GM21786 (cell line): ENCODE measurements around the gene TMEM94.
A peak's percentile ranks its signal among the peaks of the same experiment; 100 is the strongest.

ENCODE experiments used
- ATAC-seq: cut with Tn5 transposase; IDR thresholded peaks from one replicate; pipeline ENCODE4 v1.9.1; 2021; ENCODE audit not compliant: unreplicated experiment

Gene TMEM94

DNA sequence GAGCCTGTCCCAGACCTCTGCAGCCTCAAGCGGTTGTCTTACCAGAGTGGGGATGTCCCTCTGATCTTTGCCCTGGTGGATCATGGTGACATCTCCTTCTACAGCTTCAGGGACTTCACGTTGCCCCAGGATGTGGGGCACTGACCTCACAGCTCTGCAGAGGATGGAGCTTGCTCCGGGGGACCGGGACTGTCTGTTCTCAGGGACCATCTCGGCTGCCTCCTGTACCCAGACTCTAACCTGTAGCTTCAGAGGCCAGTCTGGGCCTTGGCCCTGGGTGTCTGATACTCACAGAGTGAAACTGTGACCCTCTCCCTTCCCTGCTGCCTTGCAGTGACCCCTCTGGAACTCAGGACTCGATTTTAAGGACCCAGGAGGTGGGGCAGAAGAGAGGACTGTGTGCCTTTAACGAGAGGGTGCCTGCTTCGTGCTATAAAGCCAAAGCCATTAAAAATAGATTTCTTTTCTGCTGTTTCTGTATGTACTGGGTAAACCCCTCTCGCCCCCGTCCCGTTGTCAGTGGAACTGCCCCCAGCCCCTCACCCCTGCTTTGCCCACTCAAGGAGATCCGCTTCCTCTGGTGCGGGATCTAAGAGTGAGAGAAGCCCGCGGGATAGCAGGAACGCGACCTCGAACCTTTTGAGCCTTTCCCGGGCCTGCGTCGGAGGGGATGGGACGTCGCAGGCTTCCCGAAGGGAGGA is 68.0 kb downstream of the TMEM94 start:
- ATAC-seq = no peak

DNA sequence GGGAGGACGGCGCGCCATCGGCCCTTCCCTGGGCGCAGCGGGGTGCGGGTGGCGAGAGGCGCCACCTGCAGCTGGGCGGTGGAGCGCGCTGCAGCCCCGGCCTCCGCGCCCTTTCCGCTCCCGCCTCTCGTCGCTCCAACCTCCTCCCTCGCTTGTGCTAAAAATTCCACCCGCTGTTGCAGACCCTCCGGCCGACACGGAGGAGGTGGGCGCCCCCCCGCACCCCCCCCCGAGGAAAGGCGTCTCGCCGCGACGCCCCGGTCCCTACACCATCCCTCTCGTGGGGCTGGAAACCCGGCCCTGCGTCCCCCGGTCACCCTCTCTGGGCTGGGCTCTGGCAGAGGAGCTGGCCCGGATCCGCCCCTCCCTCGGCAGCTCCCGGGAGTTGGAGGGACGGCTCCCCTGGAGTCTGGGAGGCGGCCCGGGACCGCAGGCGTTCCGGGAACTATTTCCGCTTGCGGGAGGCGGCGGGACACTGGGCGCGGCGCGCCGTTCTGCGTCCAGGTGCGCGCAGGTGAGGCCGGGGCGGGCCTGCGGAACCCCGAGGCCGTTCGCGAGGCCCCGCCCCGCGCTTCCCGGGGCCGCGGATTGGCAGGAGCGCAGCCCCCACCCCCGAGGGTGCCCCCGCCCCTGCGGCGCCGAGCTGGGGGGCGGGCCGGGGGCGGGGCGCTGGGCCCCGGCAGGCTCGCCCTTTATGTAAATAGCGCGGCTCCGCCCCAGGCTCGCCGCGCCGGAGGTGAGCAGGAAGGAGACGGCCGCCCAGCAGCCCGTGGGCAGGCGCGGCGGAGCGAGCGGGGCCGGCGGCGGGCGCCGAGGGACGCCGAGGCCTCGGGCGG is 68.8 kb downstream of the TMEM94 start, which contains the start of gene LLGL2:
LLGL2 (plus strand) TSS at position 728 of the 836 bp plus-strand sequence. CDS start 17,730 bp downstream, outside the sequence.
- ATAC-seq = peak; percentile 72

DNA sequence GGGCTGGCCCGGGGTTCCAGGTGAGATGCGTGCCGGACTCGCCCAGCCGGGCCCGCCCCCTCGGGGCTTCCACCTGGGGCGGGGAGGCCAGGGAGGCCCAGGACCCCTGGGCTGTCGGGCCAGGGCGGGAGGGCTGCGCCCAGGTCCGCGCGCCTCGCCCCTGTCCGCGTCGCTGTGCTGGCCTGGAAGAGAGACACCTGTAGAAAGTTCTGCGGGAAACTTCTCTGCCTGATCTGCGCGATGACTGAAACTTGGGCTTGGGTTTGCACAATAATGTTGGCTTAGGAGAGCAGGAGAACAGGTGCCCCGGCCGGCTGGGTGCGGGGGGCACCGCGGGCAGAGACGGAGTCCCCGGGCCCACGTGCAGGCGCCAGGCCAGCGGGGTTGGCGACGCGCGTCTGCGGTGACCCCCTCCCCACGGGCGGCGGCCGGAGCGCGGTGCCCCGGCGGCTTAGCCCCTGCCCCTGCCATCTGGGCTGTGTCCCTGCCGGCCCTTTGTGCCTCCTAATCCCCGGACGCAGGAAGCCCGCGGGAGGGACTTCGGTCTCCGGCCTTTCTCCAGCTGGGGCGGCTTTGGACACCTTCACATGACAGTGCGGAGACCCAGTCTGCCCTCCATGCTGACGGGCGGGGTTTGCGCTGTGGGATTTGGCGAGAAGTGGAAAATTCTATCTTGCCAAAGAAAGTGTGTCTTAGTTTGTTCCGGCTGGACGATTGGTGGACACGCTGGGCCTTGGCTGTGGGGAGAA is 69.5 kb downstream of the TMEM94 start:
- peak; percentile 16 for ATAC-seq

DNA sequence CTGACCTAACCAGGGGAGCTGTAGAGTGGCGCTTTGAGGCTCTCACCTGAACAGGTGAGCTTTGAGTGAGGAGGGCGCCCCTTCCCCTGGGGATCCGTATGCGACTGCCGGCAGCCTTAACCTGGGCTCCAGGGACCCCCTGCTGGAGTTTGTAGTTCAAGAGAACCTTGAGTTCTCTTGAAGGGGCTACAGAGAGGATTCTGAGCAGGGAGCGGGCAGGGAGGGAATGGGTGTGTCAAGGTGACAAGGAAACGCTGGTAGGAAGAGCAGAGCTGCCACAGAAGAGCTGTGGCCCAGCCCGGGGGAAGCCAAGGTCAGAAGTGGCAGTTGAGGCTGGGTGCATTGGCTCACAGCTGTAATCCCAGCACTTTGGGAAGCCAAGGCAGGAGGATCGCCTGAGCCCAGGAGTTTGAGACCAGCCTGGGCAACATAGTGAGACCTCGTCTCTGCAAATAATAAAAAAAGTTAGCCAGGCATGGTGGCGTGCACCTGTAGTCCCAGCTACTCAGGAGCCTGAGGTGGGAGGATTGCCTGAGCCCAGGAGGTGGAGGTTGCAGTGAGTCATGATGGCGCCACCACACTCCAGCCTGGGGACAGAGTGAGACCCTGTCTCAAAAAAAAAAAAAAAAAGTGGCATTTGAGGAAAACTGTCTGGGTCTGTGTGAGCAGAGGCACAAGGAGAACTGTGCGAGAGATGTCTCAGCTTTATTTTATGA is 70.3 kb downstream of the TMEM94 start:
- no peak for ATAC-seq

DNA sequence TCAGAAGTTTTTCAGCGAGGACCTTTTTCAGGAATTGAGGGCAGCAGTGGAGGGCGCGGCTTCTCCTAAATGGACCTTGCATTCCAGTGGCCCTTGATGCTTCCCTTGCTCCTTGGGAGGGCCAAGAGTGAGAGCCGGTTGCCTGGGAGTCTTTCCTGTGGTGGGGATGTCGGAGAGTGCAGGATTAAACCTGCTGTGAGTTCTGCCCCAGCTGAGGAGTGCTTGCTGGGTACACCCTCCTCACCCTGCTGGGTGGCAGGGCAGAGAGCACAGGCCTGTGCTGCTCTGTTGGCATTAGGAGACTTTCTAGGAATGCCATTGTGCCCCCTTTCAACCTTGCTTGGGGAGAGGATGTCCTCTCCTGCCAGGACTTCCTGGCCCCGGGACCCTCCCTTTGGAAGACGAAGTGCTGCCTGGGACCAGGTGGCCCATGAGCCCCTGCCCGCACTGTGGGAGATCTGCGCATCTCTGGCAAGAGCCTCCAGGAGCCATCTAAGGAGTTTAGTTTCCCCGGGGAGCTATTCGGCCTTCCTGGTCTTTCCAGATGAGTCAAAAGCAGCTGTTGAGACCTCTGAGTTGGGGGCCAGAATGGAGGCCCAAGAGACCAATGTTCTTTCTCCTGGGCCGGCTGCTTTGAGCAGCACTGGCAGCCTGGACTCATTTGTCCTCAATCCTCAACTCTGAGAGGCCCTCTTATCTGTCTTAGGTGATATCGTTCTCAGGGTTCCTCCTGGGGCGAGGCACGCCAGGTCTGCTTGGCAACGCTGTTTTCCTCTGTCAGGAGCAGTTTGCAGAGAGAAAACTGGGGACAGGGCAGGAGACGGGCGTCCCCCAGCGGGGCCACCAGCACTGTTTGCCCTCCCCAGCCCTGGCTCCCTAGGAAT is 74.6 kb downstream of the TMEM94 start:
- ATAC-seq = no peak

DNA sequence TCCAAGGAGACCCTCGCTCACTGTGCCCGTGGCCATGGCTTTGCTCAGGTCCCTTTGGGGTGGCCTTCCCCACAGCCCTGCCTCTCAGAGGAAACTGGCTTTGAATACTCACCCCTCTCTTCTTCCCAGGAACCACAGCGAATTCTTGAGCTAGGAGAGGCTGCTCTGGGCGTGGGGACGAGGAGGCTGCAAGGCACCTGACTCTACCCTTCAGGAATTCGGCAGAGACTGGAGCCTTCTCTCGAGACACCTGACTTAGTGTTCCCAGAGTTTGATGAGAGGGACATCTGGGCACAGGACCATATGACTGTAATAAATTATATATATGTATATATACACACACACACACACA is 75.3 kb downstream of the TMEM94 start:
- no peak for ATAC-seq

DNA sequence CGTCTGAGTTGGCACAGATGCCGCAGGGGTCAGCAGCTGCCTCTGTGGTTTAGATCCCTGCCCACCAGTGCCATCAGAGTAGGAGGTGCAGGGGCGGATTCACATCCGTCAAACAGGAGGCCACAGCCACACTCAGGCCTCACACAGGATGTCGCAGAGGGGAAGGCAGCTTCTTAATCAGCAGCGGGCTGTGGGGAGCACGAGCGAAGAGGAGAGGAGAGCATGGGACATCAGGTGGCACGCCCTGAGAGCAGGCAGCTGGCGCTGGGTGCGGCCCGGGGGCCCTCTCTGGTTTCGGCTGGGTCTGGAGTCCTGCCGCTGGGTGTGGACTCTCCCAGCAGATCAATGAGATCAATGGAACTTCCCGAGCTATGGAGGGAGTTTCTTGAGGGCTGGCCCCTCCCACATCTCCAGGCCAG is 78.7 kb downstream of the TMEM94 start:
- no peak for ATAC-seq

DNA sequence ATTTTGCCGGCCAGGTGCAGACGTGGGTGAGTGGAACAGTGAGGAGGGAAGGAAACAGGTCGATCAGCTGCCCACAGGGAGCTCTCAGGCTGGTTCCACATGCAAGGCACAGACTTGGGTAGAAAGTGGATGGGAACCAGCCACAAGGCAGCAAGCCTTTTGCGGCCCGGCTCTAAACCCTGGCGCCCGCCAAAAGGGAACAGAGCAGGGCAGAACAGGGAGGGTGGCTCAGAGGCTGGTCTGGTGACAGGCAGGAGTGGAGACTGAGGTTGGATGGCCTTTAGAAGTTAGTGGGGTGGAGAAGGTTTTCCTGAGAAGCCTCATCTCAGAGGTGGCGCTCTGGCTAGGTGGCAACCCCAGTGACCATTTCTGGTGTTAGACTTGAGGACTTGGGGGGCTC is 79.4 kb downstream of the TMEM94 start:
- no peak for ATAC-seq

DNA sequence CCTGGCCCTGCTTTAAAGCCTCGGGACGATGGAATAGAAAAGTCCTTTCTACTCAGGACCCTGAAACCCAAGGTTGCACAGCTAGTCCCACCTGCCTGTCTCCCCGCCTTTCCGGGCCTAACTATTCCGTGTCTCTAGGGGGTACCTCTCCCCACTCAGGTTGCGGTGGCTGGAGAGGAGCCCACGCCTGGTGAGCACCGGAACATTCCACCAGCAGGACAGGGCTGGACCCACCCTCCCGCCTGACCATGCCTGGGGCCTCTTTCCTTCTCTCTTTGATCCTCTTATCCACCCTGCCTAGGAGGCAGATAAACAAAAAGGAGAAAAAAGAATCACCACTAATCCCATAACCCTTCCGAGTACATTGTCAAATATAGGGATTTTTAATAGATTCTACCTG is 79.9 kb downstream of the TMEM94 start:
- no peak for ATAC-seq

DNA sequence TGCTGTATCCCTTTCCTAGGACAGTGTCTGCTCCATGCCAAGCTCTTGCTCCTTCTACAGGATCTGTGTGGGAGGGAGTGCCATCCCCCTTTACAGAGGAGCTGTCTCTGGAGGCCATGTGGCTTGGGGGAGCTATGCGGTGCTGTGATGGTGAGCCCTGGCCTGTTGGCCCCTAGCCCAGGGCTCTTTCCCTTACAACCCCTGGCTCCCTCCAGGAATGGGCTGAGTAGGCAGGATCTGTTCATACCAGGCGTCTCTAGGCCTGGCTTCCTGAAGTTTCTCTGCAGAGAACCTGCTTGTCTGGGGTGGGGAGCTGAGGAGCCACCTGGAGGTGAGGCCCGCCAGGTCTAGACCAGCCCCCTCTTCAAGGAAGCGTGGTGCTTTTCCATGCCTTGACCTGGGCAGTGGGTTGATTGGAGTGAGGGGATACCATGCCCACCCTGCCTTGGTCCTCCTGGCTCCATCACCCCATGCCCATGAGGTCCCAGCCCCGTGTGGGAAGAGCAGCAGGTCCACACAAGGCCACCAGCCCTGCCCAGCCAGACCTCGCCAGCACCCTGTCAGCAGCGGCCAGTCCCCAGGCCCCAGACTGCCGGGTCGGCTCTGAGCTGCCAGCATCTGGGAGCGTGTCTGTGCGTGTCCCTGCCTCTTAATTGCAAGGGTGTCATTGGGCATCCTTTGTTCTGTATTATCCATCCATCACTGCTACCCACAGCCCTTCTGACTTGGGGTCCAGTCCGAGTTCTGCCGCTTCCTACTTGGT is 83.7 kb downstream of the TMEM94 start:
- ATAC-seq = no peak

DNA sequence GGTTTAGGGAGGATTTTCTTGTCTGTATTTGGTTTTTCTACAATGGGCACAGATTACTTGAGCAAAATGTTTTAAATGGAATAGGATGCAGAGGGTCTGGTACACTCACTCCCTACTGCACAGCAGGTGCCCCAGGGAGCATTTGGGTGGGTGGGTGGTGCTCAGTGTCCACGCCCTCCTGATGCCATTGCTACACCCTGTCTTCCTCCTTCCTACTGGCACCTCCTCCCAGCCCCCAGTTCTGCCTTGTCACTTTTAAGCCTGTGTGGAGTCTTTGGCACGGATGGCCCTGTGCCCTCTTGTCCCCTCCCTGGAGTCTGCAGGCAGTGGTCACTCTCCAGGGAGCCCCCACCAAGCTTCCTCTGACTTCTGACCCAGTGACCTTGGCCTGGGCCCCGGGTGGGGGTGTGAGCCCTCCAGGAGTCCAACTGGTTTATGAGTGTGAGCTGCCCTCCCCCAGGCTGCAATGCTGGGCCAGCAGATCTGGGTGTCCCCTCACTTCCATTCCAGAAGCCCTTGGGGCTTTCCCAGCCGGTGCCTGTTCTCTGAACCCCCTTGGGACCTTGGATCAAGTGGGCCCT is 84.6 kb downstream of the TMEM94 start:
- no peak for ATAC-seq

DNA sequence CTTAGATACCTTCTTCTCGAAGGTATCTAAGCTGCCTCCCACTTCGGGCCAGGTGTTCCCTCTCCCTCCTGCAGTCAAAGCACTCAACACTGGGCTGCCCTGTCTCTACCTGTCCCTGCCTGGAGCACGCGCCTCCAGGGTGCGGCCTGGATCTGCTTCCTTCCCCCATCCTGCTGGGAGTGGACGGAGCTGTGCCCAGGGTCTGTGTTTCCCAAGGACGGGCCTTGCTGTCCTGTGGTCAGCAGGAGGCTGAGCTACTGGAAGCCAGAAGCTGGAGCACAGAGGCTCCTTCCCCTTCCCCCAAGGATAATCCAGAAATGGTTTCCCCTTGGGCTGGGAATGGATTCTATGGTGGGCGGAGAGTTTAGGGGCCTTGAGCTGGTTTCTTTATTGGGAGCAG is 85.8 kb downstream of the TMEM94 start:
- ATAC-seq = no peak

DNA sequence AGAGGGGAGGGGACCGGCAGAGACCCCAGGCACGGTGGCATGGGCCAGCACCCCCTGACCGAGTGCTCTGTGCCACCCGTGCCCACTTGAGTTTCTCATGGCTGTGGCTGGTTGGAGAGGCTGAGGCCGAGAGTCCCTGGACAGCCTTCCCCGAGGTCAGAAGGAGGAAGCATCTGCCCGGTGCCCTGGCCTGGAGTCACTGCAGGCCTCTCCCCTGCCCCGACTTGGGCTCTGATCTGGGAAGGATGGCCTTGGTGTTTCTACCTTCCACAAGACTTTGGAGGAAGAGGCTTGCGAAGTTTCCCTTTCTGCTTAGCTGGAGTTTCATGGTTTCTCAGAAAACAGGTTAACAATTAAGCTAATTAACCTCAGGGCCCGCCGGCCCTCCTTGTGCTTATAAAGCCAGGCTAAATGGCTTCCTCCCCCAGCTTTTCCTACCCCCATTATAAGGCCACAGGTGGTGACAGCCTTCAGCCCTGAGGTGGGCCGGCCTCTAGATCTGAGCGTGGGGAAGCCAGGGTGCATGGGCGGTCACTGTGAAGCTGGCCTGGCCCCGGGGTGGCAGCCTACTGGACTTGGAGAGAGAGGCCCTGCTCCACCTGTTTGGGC is 86.4 kb downstream of the TMEM94 start:
- no peak for ATAC-seq

DNA sequence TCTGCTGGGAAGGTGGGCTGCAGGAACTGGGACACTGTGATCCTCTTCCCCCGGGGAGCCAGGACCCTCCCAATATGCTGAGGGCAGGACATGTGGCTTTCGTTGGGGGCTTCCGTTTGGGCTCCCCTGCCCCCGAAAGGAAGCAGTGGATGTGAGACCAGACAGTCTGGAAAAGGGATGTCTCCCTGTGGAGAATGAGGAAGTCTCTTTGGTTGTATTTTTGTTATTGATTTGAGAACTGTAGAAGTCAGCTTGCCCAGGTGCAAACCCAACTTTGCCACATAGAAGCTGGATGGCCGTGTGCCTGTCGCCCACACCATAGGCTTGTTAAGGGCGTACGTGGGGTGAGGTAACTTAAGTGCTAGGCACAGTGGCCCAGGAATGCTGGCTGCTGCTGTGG is 87.8 kb downstream of the TMEM94 start:
- no peak for ATAC-seq

DNA sequence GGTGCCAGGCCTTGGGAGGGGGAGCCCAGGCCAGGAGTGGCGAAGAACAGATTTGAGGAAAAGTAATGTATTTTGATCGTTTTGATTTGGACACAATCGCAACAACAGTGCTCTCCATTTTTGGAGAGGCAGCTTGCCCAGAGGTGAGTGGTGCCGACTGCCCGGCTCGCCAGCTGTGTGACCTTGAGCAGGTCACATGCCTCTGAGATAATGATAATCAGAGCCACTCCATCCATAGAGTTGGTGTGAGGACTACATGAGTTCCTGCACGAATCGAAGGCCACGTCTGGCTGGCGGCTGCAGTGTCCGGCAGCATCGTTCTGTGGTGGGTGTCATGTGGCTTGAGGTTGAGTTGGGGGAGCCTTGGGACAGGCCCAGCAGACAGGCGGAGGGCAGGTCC is 89.7 kb downstream of the TMEM94 start:
- no peak for ATAC-seq

DNA sequence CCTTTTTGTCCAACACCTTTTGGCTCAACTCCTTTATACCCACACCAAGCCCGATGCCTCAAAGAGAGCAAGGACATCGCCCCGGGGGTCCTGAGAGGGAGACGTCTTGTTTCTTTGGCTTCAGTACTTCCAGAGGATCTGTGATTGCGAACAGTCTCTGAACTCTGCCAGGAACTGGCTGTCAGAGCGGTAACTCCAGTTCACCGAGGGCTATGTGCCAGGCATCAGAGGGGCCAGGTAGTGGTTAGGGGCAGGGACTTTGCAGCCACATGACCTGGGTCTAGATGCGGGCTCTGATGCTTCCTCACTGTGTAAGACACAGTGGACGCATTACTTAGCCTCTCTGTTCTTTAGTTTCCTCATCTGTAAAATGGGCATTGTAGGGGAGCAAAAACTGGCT is 90.7 kb downstream of the TMEM94 start:
- ATAC-seq = no peak

DNA sequence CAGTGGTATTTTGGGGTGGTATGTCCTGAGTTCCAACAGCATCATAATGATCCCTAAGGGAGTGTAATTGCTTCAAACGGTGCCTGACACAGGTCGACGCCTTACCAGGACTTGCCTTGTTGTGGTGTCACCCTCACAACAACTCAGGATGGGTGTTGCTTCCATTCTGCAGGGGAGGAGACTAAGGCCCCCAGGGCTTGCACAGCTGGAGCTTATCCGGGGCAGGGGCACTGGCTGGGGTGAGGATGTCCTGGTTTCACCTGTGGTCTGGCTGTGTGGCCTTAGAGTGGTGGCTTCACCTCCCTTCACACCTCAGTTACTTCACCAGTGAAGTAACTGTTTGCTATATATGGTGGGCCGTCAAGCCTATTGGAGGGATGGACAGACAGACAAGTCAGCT is 92.4 kb downstream of the TMEM94 start:
- ATAC-seq = no peak
